ENCODE measurements around the gene ACOT12. TPM values are rescaled to one million over a fixed set of nuclear protein-coding genes. Genes with fewer than 3 reads are reported as not detected.
A peak's percentile ranks its signal among the peaks of the same experiment; 100 is the strongest.

The ACOT12 gene
- total RNA-seq: not detected
- polyA plus RNA-seq: not detected

GRCh38 chr5:81393783-81394718, at the start of gene ACOT12:
ACOT12 (minus strand) TSS chr5:81394134; CDS start chr5:81394114, 20 bp downstream.
- peak within 1 kb of the TSS in 4 of 7 donors; percentile 15 to 42 (median 30) for H3K4me3 Mint-ChIP-seq
- POLR2A ChIA-PET: no interaction called here
- peaks cover 0 to 3% (median 0%) of the 10 kb centered on the region in 3 donors for H3K36me3 Mint-ChIP-seq
- H3K36me3 ChIP-seq (ENCODE audit: insufficient read depth, low read length): no peaks in the 10 kb centered on the region
- H3K27ac ChIP-seq (ENCODE audit: low read depth, low read length): no peak within 1 kb of the TSS
- no peak within 1 kb of the TSS for H3K27ac Mint-ChIP-seq
- peaks cover 4% of the 10 kb centered on the region for H3K27me3 ChIP-seq (ENCODE audit: insufficient read depth, low read length, poor library complexity, severe bottlenecking)
- no peak for DNase-seq
- H3K27me3 Mint-ChIP-seq: peaks cover 63 to 71% of the 10 kb centered on the region in 2 donors
- no peaks in the 10 kb centered on the region for H3K9me3 ChIP-seq (ENCODE audit: low read length)
- CTCF ChIA-PET: no interaction called here
- peaks cover 0 to 5% (median 5%) of the 10 kb centered on the region in 5 donors for H3K9me3 Mint-ChIP-seq
- H3K4me1 ChIP-seq (ENCODE audit: insufficient read depth, low read length): no peaks in the 10 kb centered on the region
- H3K4me3 ChIP-seq (ENCODE audit: low read length): no peak within 1 kb of the TSS
- H3K4me1 Mint-ChIP-seq: peaks cover 0 to 10% (median 2%) of the 10 kb centered on the region in 3 donors

GRCh38 chr5:81435023-81435422, 41.1 kb upstream of the ACOT12 start:
- Mint-ChIP-seq H3K27ac (no peak overlapping the region), H3K9me3 (no peaks in the 10 kb centered on the region), H3K36me3 (peaks cover 0 to 6% (median 2%) of the 10 kb centered on the region in 3 donors), H3K27me3 (no peaks in the 10 kb centered on the region), H3K4me3 (no peak overlapping the region), H3K4me1 (no peaks in the 10 kb centered on the region)
- no peaks in the 10 kb centered on the region for H3K27me3 ChIP-seq (ENCODE audit: insufficient read depth, low read length, poor library complexity, severe bottlenecking)
- ChIA-PET CTCF (no interaction called here), POLR2A (no interaction called here)
- no peaks in the 10 kb centered on the region for H3K4me1 ChIP-seq (ENCODE audit: insufficient read depth, low read length)
- no peak for DNase-seq
- no peak overlapping the region for H3K4me3 ChIP-seq (ENCODE audit: low read length)
- H3K36me3 ChIP-seq (ENCODE audit: insufficient read depth, low read length): no peaks in the 10 kb centered on the region
- no peak overlapping the region for H3K27ac ChIP-seq (ENCODE audit: low read depth, low read length)
- no peaks in the 10 kb centered on the region for H3K9me3 ChIP-seq (ENCODE audit: low read length)

- CTCF ChIA-PET: no interaction called here
Measured at GRCh38 chr5:81429985-81430384, 36.1 kb upstream of the ACOT12 start.

GRCh38 chr5:81429363-81429762, 35.4 kb upstream of the ACOT12 start:
- no peaks in the 10 kb centered on the region for H3K4me1 ChIP-seq (ENCODE audit: insufficient read depth, low read length)
- Mint-ChIP-seq H3K4me1 (peaks cover 3 to 8% (median 5%) of the 10 kb centered on the region in 3 donors), H3K9me3 (no peaks in the 10 kb centered on the region), H3K36me3 (peaks cover 0 to 4% (median 2%) of the 10 kb centered on the region in 3 donors), H3K27me3 (no peaks in the 10 kb centered on the region), H3K27ac (no peak overlapping the region), H3K4me3 (no peak overlapping the region)
- no peaks in the 10 kb centered on the region for H3K9me3 ChIP-seq (ENCODE audit: low read length)
- ChIA-PET CTCF (no interaction called here), POLR2A (no interaction called here)
- no peak for DNase-seq
- no peaks in the 10 kb centered on the region for H3K27me3 ChIP-seq (ENCODE audit: insufficient read depth, low read length, poor library complexity, severe bottlenecking)
- H3K4me3 ChIP-seq (ENCODE audit: low read length): no peak overlapping the region
- no peak overlapping the region for H3K27ac ChIP-seq (ENCODE audit: low read depth, low read length)
- H3K36me3 ChIP-seq (ENCODE audit: insufficient read depth, low read length): no peaks in the 10 kb centered on the region

More at GRCh38 chr5:81429985-81430384, 36.1 kb upstream of the ACOT12 start:
- H3K27me3 ChIP-seq (ENCODE audit: insufficient read depth, low read length, poor library complexity, severe bottlenecking): no peaks in the 10 kb centered on the region
- H3K36me3 Mint-ChIP-seq: peaks cover 0 to 7% (median 2%) of the 10 kb centered on the region in 3 donors
- no peaks in the 10 kb centered on the region for H3K36me3 ChIP-seq (ENCODE audit: insufficient read depth, low read length)
- H3K27me3 Mint-ChIP-seq: no peaks in the 10 kb centered on the region
- H3K9me3 Mint-ChIP-seq: no peaks in the 10 kb centered on the region
- H3K27ac Mint-ChIP-seq: no peak overlapping the region
- H3K4me3 Mint-ChIP-seq: no peak overlapping the region
- no peaks in the 10 kb centered on the region for H3K4me1 ChIP-seq (ENCODE audit: insufficient read depth, low read length)
- DNase-seq: no peak
- no peaks in the 10 kb centered on the region for H3K9me3 ChIP-seq (ENCODE audit: low read length)
- H3K27ac ChIP-seq (ENCODE audit: low read depth, low read length): no peak overlapping the region
- H3K4me1 Mint-ChIP-seq: peaks cover 3 to 8% (median 5%) of the 10 kb centered on the region in 3 donors
- H3K4me3 ChIP-seq (ENCODE audit: low read length): no peak overlapping the region
- POLR2A ChIA-PET: no interaction called here

GRCh38 chr5:81428861-81429260, 34.9 kb upstream of the ACOT12 start:
- Histone ChIP-seq H3K9me3 (ENCODE audit: low read length) (no peaks in the 10 kb centered on the region), H3K4me1 (ENCODE audit: insufficient read depth, low read length) (no peaks in the 10 kb centered on the region), H3K27ac (ENCODE audit: low read depth, low read length) (no peak overlapping the region), H3K4me3 (ENCODE audit: low read length) (no peak overlapping the region), H3K36me3 (ENCODE audit: insufficient read depth, low read length) (no peaks in the 10 kb centered on the region), H3K27me3 (ENCODE audit: insufficient read depth, low read length, poor library complexity, severe bottlenecking) (no peaks in the 10 kb centered on the region)
- ChIA-PET POLR2A (no interaction called here), CTCF (interaction anchor here (1.3 kb wide), 1 partner anchor 410 kb away, joined by 4 read pairs; no protein-coding TSS in a partner anchor)
- Mint-ChIP-seq H3K4me1 (peaks cover 3 to 8% (median 5%) of the 10 kb centered on the region in 3 donors), H3K27ac (peak overlapping the region in 1 of 8 donors; percentile 38), H3K36me3 (peaks cover 0 to 2% (median 2%) of the 10 kb centered on the region in 3 donors), H3K27me3 (no peaks in the 10 kb centered on the region), H3K9me3 (no peaks in the 10 kb centered on the region), H3K4me3 (no peak overlapping the region)
- no peak for DNase-seq

- DNase-seq: no peak
- H3K4me3 Mint-ChIP-seq: no peak overlapping the region
- Histone ChIP-seq H3K4me1 (ENCODE audit: insufficient read depth, low read length) (no peaks in the 10 kb centered on the region), H3K36me3 (ENCODE audit: insufficient read depth, low read length) (no peaks in the 10 kb centered on the region), H3K9me3 (ENCODE audit: low read length) (no peaks in the 10 kb centered on the region), H3K4me3 (ENCODE audit: low read length) (no peak overlapping the region), H3K27ac (ENCODE audit: low read depth, low read length) (no peak overlapping the region), H3K27me3 (ENCODE audit: insufficient read depth, low read length, poor library complexity, severe bottlenecking) (no peaks in the 10 kb centered on the region)
- no peaks in the 10 kb centered on the region for H3K27me3 Mint-ChIP-seq
- H3K4me1 Mint-ChIP-seq: peaks cover 3 to 8% (median 5%) of the 10 kb centered on the region in 3 donors
- POLR2A ChIA-PET: no interaction called here
- H3K36me3 Mint-ChIP-seq: peaks cover 0 to 2% (median 2%) of the 10 kb centered on the region in 3 donors
- no peaks in the 10 kb centered on the region for H3K9me3 Mint-ChIP-seq
- CTCF ChIA-PET: interaction anchor here (1.3 kb wide), 1 partner anchor 410 kb away, joined by 4 read pairs; no protein-coding TSS in a partner anchor
- H3K27ac Mint-ChIP-seq: no peak overlapping the region
Measured at GRCh38 chr5:81428446-81428845, 34.5 kb upstream of the ACOT12 start.

GRCh38 chr5:81427566-81427965, 33.6 kb upstream of the ACOT12 start:
- Histone ChIP-seq H3K4me3 (ENCODE audit: low read length) (no peak overlapping the region), H3K27ac (ENCODE audit: low read depth, low read length) (no peak overlapping the region), H3K9me3 (ENCODE audit: low read length) (no peaks in the 10 kb centered on the region), H3K4me1 (ENCODE audit: insufficient read depth, low read length) (no peaks in the 10 kb centered on the region), H3K27me3 (ENCODE audit: insufficient read depth, low read length, poor library complexity, severe bottlenecking) (no peaks in the 10 kb centered on the region), H3K36me3 (ENCODE audit: insufficient read depth, low read length) (no peaks in the 10 kb centered on the region)
- peak overlapping the region in 1 of 8 donors; percentile 6 for H3K27ac Mint-ChIP-seq
- CTCF ChIA-PET: interaction anchor here (0.7 to 1.3 kb wide), 3 partner anchors 411 to 799 kb away, joined by 3 to 4 read pairs (median 4); no protein-coding TSS in a partner anchor
- peaks cover 0 to 2% (median 2%) of the 10 kb centered on the region in 3 donors for H3K36me3 Mint-ChIP-seq
- no peak overlapping the region for H3K4me3 Mint-ChIP-seq
- no peaks in the 10 kb centered on the region for H3K27me3 Mint-ChIP-seq
- H3K4me1 Mint-ChIP-seq: peaks cover 3 to 8% (median 5%) of the 10 kb centered on the region in 3 donors
- H3K9me3 Mint-ChIP-seq: no peaks in the 10 kb centered on the region
- POLR2A ChIA-PET: no interaction called here
- no peak for DNase-seq
